Measurements from ENCODE around the gene INSYN2A. TPM values are rescaled to one million over a fixed set of nuclear protein-coding genes. Genes with fewer than 3 reads are reported as not detected.

Gene INSYN2A
- total and polyA plus RNA-seq, 10 of the 15 experiments (the other 5 are each of a cell fraction or from before 2014, with no cell fraction given): not detected

DNA sequence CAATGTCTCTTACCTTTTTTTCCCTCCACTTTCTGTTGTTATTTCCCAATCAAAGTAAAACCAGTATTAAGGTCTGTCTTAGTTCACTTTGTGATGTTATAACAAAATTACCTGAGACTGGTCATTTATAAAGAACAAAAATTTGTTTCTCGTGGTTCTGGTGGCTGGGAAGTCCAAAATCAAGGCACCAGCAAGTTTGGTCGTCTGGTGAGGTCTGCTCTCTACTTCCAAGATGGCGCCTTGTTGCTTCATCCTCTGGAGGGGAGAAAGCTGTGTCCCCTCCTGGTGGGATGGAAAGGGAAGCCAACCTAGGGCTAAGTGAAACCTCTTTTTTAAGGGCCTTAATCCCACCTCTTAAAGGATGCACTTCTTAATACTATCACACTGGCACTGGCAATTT is 22.3 kb upstream of the INSYN2A start (continued):
- TF ChIP-seq, protein P1, sequence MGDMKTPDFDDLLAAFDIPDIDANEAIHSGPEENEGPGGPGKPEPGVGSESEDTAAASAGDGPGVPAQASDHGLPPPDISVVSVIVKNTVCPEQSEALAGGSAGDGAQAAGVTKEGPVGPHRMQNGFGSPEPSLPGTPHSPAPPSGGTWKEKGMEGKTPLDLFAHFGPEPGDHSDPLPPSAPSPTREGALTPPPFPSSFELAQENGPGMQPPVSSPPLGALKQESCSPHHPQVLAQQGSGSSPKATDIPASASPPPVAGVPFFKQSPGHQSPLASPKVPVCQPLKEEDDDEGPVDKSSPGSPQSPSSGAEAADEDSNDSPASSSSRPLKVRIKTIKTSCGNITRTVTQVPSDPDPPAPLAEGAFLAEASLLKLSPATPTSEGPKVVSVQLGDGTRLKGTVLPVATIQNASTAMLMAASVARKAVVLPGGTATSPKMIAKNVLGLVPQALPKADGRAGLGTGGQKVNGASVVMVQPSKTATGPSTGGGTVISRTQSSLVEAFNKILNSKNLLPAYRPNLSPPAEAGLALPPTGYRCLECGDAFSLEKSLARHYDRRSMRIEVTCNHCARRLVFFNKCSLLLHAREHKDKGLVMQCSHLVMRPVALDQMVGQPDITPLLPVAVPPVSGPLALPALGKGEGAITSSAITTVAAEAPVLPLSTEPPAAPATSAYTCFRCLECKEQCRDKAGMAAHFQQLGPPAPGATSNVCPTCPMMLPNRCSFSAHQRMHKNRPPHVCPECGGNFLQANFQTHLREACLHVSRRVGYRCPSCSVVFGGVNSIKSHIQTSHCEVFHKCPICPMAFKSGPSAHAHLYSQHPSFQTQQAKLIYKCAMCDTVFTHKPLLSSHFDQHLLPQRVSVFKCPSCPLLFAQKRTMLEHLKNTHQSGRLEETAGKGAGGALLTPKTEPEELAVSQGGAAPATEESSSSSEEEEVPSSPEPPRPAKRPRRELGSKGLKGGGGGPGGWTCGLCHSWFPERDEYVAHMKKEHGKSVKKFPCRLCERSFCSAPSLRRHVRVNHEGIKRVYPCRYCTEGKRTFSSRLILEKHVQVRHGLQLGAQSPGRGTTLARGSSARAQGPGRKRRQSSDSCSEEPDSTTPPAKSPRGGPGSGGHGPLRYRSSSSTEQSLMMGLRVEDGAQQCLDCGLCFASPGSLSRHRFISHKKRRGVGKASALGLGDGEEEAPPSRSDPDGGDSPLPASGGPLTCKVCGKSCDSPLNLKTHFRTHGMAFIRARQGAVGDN (IDR thresholded peaks at IDR 0.05): no peak
- TF ChIP-seq EZH2 (IDR thresholded peaks at IDR 0.05; ENCODE audit: borderline replicate concordance, control insufficient read depth, low read depth, low read length): no peak
- TF ChIP-seq ZNF622 (IDR thresholded peaks at IDR 0.05): no peak
- TF ChIP-seq, protein P2, sequence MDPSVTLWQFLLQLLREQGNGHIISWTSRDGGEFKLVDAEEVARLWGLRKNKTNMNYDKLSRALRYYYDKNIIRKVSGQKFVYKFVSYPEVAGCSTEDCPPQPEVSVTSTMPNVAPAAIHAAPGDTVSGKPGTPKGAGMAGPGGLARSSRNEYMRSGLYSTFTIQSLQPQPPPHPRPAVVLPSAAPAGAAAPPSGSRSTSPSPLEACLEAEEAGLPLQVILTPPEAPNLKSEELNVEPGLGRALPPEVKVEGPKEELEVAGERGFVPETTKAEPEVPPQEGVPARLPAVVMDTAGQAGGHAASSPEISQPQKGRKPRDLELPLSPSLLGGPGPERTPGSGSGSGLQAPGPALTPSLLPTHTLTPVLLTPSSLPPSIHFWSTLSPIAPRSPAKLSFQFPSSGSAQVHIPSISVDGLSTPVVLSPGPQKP (IDR thresholded peaks at IDR 0.05; ENCODE audit: low read depth, low read length): no peak
- TF ChIP-seq ASH2L (IDR thresholded peaks at IDR 0.05; ENCODE audit: borderline replicate concordance, low read depth): no peak
- no peak for TF ChIP-seq CREM (IDR thresholded peaks at IDR 0.05; ENCODE audit: low read depth)
- no peak for TF ChIP-seq NFIC (IDR thresholded peaks at IDR 0.05; ENCODE audit: low read depth, low read length)
- TF ChIP-seq CBX5 (IDR thresholded peaks at IDR 0.05; ENCODE audit: low read depth): no peak

DNA sequence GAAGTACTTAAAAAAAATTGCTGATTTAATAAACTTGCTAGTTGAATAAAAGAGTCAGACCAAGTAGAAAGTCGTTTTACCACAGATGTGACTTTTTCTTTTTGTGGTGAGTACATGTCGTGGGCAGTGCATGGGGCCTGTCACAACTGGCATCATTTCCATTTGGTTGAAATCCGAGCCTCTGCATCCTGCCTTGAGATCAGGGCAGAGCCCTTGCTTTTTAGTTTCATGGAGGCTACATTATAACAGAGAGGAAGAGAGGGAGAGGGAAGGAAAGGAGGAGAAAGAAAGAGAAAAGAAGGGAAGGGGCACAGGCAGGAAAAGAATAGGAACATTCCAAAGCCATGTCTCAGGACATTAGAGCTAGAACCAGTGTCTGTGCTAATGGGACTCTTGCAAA is 20.4 kb upstream of the INSYN2A start:
- Histone ChIP-seq H3K4me2 (ENCODE audit: control insufficient read depth, insufficient read depth) (no peak overlapping the region), H4K20me1 (ENCODE audit: control insufficient read depth, insufficient read depth) (no peaks in the 10 kb centered on the region), H3K4me3 (no peak overlapping the region), H3K4me1 (ENCODE audit: control insufficient read depth, insufficient read depth, low read length) (no peaks in the 10 kb centered on the region), H3K79me2 (ENCODE audit: control insufficient read depth, insufficient read depth, low read length) (no peaks in the 10 kb centered on the region), H3K9me3 (replicated peaks; ENCODE audit: control insufficient read depth, insufficient read depth, low read length) (no peaks in the 10 kb centered on the region), H2AFZ (ENCODE audit: control insufficient read depth, low read depth, low read length) (no peak overlapping the region), H3K9ac (ENCODE audit: control insufficient read depth, insufficient read depth, low read length) (no peak overlapping the region), H3K27me3 (replicated peaks in 1 of 2; ENCODE audit: control insufficient read depth in 2 of 2, insufficient read depth in 2 of 2, low read length in 1 of 2) (no peaks in the 10 kb centered on the region), H3K36me3 (ENCODE audit: control insufficient read depth in 2 of 2, insufficient read depth in 2 of 2, low read length in 1 of 2) (no peaks in the 10 kb centered on the region), H3K27ac (ENCODE audit: control insufficient read depth, insufficient read depth) (no peak overlapping the region)
- intact Hi-C loops (cut with micrococcal nuclease; ENCODE audit: unreplicated experiment): no loop called here
- ChIA-PET RAD21 (ENCODE audit: unreplicated experiment) (no interaction called here), POLR2A (no interaction called here), SMC1A (ENCODE audit: uncharacterized antibody, unreplicated experiment) (no interaction called here), CTCF (no interaction called here)
- in situ Hi-C loops (cut with MboI): no loop called here
- FAIRE-seq: no peak
- 0% methylated on average over 3 of the region's 3 CpGs for WGBS (ENCODE audit: insufficient coverage, insufficient replicate concordance, low lambda C conversion rate, missing lambda C conversion rate)
- no peak for DNase-seq (ENCODE audit: low read depth, low spot score)
- BruUV-seq (replicated peaks): no TSS peak
- no peak for ATAC-seq
- TF ChIP-seq SREBF2 (IDR thresholded peaks at IDR 0.05; ENCODE audit: low read length) (no peak), HDAC2 (IDR thresholded peaks at IDR 0.05) (no peak), SUZ12 (IDR thresholded peaks at IDR 0.05; ENCODE audit: unreplicated experiment) (no peak), MEF2B (IDR thresholded peaks at IDR 0.05; ENCODE audit: partially characterized antibody, poor library complexity, severe bottlenecking) (no peak), KAT2A (conservative IDR thresholded peaks at IDR 0.05; ENCODE audit: control insufficient read depth, low read depth, low read length) (no peak), CHD1 (IDR thresholded peaks at IDR 0.05; ENCODE audit: low read depth, low read length) (no peak), EP300 (IDR thresholded peaks at IDR 0.05; ENCODE audit: borderline replicate concordance in 1 of 2, control insufficient read depth in 1 of 2, low read depth in 2 of 2, low read length in 2 of 2) (no peak), MYC (IDR thresholded peaks at IDR 0.05; ENCODE audit: insufficient read depth, insufficient read length, insufficient replicate concordance, low read length, severe bottlenecking) (no peak)
- TF ChIP-seq, protein P3, sequence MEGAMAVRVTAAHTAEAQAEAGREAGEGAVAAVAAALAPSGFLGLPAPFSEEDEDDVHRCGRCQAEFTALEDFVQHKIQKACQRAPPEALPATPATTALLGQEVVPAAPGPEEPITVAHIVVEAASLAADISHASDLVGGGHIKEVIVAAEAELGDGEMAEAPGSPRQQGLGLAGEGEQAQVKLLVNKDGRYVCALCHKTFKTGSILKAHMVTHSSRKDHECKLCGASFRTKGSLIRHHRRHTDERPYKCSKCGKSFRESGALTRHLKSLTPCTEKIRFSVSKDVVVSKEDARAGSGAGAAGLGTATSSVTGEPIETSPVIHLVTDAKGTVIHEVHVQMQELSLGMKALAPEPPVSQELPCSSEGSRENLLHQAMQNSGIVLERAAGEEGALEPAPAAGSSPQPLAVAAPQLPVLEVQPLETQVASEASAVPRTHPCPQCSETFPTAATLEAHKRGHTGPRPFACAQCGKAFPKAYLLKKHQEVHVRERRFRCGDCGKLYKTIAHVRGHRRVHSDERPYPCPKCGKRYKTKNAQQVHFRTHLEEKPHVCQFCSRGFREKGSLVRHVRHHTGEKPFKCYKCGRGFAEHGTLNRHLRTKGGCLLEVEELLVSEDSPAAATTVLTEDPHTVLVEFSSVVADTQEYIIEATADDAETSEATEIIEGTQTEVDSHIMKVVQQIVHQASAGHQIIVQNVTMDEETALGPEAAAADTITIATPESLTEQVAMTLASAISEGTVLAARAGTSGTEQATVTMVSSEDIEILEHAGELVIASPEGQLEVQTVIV (IDR thresholded peaks at IDR 0.05; ENCODE audit: borderline replicate concordance, partially characterized antibody): no peak

Measured in GM12878 (cell line).